Measurements from ENCODE around the gene EML3. TPM values are rescaled to one million over a fixed set of nuclear protein-coding genes. Genes with fewer than 3 reads are reported as not detected.

Gene EML3
- total and polyA plus RNA-seq, 2 of the 8 experiments (the other 6 are each of a cell fraction or from before 2014, with no cell fraction given): 19.2 to 29.9 TPM

DNA sequence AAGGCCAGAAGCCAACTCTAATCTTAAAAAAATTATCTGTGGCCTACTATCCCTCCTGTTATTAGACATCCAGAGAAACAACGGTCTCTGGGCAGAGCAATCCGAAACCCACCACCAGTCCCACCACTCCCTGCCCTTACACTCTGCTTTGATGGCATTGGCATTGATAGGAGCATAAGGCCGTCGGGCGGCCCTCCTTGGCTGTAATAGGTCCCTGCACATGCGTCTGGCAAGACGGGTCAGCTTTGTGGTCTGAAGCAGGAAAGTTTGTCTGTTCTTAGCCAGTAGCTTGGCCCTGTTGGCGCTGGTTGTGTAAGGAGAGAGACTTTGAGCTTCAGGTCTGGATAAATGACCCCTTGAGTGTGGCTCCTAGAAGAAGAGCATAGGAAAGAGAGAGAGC is 17.5 kb downstream of the EML3 start (continued):
- TF ChIP-seq TBP (IDR thresholded peaks at IDR 0.05; ENCODE audit: low read depth, low read length) (no peak), SUZ12 (IDR thresholded peaks at IDR 0.05; ENCODE audit: low read length) (no peak), E2F6 (IDR thresholded peaks at IDR 0.05) (no peak), SIX5 (IDR thresholded peaks at IDR 0.05; ENCODE audit: low read depth, low read length) (no peak), ASH2L (IDR thresholded peaks at IDR 0.05; ENCODE audit: low read length) (no peak)
